NCI-H748 (cell line): ENCODE results near the gene BAZ1A.
A peak's percentile ranks its signal among the peaks of the same experiment; 100 is the strongest.

Source experiments
- DNase-seq: peaks from one replicate; lab custom pipeline; 2025; ENCODE audit not compliant: unreplicated experiment; lab: John Stamatoyannopoulos, UW

The BAZ1A gene

GRCh38 chr14:34732802-34733201, 142.4 kb downstream of the BAZ1A start:
- DNase-seq, result peak; percentile 29

GRCh38 chr14:34723867-34724266, 151.3 kb downstream of the BAZ1A start:
- DNase-seq, result no peak

GRCh38 chr14:34722723-34723545, 152.2 kb downstream of the BAZ1A start:
- peak; percentile 56 for DNase-seq

GRCh38 chr14:34721129-34721528, 154.0 kb downstream of the BAZ1A start:
- no peak for DNase-seq

- no peak for DNase-seq
These were observed 156.3 kb downstream of the BAZ1A start for GRCh38 chr14:34718750-34719304.

- no peak for DNase-seq
These were observed 159.9 kb downstream of the BAZ1A start for GRCh38 chr14:34715127-34715863.

GRCh38 chr14:34714320-34715126, 160.6 kb downstream of the BAZ1A start, which contains the start of gene CFL2:
Gene CFL2 (minus strand): TSS chr14:34714593. CDS start chr14:34714540, 53 bp downstream.
- peak; percentile 89 for DNase-seq

GRCh38 chr14:34713681-34714319, 161.4 kb downstream of the BAZ1A start:
- peak; percentile 52 for DNase-seq

- DNase-seq, result no peak
These were observed 162.0 kb downstream of the BAZ1A start for GRCh38 chr14:34713122-34713680.

- no peak for DNase-seq
These were observed 163.1 kb downstream of the BAZ1A start for GRCh38 chr14:34711796-34712712.

GRCh38 chr14:34711169-34711568, 164.0 kb downstream of the BAZ1A start:
- DNase-seq, result peak; percentile 38

GRCh38 chr14:34710744-34711143, 164.4 kb downstream of the BAZ1A start:
- no peak for DNase-seq

- DNase-seq, result no peak
These were observed 165.2 kb downstream of the BAZ1A start for GRCh38 chr14:34710006-34710405.

- DNase-seq, result no peak
These were observed 167.4 kb downstream of the BAZ1A start for GRCh38 chr14:34707722-34708121.
